Stimulated activated CD4-positive, alpha-beta T cell treated with anti-CD3 and anti-CD28 coated beads, Interleukin-2, amount 100 ng/mL, for 48 hours (primary cell): ENCODE measurements around the gene CDH7.

Source experiments
- DNase-seq, 2 donors: peaks; one replicate each; pipeline ENCODE4 v3.0.0-alpha.2; 2020

Gene CDH7

DNA sequence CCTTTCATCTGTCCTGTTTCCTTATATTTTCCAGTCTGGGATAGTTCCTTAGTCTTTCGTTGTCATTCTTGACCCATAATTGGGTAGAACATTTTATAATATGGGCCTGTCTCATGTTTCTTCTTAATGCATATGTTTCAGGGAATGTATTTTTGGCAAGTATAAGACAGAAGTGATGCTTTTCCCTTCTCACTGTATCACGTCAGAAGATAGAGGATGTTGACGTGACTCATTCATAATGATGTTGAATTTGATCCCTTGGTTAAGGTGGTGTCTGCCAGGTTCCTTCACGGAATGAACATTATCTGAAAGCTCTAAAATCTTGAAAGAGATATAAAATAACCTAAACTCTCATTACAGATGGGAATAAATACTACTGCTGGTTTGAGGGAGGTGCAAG is 18.8 kb downstream of the CDH7 start:
- DNase-seq = no peak

DNA sequence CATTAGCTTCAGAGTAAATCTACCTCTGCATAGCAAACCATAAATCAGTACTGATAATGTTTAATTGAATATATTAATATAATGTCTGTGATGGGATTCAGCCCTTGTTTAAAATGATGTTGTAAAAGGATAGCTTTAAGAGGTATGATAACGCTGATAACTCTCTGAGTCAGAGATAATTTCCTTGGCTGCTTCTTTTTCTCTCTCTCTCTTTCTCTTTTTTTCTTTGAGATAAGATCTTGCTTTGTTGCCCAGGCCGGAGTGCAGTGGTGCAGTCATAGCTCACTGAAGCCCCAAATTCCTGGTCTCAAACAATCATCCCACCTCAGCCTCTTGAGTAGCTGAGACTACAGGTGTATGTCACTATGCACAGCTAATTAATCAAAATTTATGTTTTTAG is 35.7 kb downstream of the CDH7 start:
- DNase-seq = no peak

DNA sequence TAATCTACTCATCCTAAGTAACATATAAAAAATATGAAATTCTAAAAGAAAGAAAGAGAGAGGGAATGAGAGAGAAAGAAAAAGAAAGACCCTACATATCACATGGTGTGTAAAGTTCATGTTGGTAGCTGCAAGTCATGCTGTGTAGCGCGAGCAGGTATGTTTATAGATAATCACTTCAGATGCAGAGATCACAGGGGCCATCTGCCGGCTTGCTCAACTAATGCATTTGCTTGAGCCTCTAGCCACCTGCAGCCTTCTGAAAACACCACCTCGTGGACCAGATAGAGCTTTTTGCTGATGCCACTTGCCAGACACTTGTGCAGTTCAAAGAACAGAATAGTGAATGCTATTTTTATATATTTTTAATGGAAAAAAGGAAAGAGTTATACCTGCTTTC is 37.6 kb downstream of the CDH7 start:
- DNase-seq = no peak

DNA sequence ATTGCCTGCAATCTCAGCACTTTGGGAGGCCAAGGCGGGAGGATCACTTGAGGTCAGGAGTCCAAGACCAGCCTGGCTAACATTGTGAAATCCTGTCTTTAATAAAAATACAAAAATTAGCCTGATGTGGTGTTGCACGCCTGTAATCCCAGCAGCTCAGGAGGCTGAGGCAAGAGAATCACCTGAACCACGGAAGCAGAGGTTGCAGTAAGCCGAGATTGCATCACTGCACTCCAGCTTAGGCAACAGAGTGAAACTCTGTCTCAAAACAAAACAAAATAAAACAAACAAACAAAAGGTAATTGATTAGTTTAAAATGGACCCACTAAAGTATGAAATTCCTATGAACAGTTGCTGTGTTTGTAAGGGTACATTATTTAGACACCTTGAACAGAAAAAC is 39.8 kb downstream of the CDH7 start:
- no peak for DNase-seq

DNA sequence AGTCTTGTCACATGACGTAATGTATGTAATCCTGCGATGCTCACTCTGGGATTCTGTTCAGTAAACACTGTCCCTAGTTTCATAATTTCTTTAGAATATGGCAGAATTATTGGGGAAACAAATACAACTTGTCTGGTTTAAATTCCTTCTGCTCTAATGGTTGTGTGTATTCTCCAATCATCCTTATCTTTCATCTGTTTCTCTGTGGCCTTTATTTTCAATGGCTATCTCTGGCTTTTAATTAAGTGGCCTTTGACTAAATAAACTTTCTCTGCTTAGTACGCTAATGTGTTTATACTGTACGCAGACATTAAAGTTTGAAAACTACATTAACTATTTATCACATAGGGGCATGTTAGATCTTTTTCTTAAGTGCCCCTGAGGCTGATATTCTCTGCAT is 40.9 kb downstream of the CDH7 start:
- DNase-seq = no peak

DNA sequence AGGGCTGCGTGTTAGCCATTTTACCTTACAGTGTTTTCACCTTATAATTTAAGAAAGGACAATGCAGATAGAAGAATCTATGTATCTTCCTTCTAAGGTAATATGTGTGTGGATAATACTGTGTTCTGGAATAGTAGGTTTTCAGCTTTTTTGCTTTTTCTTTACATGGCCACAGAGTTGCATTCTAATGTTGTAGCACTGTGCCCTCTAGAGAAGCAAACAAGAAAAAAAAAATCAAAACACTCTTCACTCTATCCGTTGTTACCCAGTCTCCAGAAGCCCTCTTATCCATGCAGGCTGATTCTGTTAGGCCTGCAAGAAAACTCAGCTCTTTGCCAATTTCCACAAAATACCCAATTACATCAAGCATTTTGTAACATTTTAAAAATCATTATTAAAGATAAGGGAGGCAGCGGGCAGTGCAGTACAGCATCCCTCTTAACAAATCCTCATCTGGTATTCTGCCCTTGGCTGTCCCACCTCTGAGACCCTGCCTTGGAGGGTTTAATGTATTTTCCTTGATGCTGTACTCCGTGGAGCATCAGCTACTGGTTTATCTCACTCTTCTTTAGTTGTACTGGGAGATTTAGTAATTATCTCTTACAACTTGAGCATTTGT is 41.8 kb downstream of the CDH7 start:
- DNase-seq = no peak

DNA sequence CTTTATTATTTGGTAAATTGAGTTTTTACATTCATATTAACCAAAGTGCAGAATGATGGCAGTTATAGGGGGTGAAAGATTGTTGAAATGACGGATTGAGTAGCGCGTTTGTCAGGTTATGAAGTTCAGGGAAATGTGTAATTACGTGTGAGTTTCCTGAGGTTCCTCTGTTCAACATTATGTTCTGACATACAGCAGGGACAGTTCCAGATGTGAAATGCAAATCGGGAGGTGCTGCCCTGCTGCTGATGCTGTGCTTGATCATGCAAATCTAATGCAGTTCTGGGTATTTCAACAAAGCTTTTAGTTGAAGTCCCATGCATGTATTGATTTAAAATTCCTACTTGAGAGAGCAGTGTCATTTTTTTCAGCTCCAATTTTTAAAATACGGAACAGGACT is 57.9 kb downstream of the CDH7 start:
- DNase-seq = no peak

DNA sequence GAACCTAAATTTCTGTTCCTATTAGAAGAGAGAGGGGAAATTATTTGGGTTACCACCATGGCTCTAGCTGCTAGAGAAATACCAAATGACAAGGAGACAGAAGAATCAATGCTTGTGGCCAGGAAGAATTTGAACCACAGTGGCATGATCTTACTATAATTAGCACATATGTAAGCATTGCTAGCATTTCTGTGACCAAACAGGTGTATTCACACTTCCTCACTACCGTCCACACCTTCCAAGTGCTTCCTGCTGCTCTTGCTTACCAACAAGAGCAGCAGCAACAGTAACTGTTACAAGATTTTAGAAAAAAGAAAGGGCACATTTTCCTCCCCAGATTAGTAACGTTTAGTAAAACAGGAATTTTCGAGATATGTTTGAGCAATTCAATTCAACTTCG is 60.5 kb downstream of the CDH7 start:
- DNase-seq = no peak

DNA sequence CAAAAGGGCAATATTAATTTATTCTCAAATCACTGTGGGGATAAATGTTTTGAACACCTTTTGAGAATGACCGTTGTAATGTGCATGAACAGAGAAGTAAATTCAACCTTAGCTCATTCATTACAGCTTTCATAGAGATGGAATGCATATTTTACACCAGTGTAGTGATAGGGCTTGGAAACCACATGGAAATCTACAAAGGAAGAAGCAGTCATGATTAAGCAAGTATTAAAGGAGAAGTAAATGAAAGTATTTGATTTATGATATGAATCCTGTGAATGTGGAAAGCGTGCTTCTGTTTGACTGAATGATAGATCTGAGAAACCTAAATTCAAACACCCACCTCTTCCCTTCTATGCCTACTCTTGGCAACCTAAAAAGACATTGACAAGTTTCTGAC is 64.7 kb downstream of the CDH7 start:
- DNase-seq = no peak

DNA sequence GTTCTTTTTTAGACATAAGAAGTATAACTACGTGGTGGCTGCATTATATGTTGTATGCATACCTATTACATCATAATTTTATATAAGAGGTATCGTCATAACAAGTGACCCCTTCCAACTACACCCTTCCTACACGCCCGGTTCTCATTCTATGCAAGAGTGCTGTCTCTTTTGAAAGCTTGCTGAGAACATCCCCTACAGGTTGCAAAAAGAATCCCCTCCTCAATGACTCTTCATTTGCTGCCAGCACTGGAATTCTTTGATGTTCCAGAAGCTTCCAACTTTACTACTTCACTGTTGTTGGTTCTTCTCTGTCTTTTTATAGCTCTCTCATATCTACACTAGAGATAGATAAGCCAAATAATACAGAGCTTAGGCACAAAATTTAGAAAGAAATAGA is 66.4 kb downstream of the CDH7 start:
- no peak for DNase-seq

DNA sequence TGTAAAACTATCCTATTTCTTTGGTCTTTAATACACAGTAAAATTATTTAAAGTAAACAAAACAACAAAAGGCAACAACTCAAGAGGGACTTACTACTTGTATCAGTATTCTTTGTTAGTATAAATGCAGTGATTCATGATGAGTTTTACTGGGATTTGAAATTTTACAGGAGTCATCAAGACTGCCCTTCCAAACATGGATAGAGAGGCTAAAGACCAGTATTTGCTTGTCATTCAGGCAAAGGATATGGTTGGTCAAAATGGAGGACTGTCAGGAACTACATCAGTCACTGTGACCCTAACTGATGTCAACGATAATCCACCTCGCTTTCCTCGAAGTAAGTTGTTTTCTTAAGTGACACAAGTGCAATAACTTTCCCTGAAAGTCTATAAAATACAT is 71.1 kb downstream of the CDH7 start:
- no peak for DNase-seq

DNA sequence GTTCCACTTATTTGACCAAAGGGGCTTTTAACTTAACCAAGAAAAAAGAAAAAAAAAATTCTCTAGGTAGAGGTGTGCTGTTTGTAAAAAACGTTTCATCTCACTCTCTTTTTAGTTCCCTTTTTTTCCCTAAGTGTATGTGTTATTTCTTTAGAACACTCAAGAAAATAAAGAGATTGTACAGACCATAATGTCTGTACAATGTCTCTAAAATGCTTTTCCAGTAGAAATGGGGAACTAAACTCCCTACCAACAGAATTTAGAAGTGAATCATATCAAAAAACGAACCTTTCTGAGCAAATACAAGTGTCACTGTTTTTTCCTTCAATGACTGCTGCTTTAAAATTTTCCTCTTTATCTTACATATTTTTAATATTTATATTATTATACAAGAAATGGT is 72.0 kb downstream of the CDH7 start:
- no peak for DNase-seq

DNA sequence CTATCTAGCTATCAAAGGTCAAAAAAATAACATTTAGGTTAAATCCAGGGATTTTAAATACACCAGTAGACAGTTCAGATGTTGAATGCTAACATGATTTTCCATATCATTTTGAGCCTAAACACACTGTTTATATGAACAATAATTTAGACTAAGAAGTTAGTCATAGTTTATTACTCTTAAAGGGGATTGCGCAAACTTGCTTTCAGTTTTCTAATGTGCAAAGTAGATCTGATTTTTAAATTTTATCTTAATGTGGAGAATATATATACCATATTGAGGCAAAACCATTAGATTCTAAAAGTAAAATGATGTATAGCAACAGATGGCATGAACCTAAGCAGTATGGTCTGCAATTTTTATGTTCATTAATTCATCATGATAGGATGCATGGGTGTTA is 76.6 kb downstream of the CDH7 start:
- no peak for DNase-seq

DNA sequence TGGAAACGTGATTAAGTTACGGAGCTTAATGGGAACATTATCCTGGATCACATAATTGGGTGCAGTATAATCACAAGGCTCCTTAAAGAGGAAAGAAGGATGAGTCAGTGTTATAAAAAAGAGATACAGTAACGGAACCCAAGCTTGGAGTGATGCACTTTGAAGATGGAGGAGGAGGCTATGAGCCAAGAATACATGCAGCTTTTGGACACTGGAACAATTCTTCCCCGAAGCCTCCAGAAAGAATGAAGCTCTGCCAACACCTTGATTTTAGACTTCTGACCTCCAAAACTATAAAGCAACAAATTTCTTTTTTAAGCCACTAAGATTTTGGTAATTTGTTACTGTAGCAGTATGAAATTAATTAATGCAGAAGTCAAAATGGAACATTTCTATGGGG is 85.1 kb downstream of the CDH7 start:
- DNase-seq = no peak

DNA sequence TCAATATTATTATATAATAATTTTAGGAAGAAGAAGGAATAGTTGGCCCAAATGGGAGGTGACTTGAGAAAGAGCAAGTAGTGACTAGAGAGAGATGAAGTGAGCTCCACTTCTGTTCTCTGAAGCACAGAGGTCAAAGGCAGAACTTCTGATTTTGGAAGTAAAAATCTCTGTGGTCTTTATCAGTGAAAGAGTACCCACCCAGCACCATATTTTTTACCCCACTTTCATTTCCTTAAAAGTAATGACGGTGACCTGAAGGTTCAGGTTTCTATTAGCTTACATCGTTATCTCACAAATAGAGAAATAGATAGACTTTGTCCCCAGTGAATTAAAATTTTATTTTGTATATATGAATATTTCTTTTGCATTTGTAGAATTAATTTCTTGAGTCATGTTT is 95.3 kb downstream of the CDH7 start:
- no peak for DNase-seq

DNA sequence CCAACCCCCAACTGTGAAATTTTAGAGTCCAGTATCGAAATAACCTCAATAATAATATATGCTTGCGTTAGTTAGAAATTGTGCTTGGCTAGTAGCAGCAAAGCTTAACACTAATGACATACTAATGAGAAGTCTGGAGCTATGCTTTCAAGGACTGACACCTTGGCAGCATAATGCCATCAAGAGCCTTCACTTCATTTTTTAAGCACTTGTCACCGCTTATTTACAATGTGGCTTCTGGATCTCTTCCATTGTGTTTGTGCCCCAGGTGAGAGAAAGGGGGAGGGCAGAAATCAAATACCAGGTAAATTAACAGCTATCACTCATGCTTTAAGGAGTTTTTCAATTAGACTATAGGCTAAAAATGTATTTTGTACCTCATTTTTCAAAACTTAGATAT is 101.5 kb downstream of the CDH7 start:
- no peak for DNase-seq

DNA sequence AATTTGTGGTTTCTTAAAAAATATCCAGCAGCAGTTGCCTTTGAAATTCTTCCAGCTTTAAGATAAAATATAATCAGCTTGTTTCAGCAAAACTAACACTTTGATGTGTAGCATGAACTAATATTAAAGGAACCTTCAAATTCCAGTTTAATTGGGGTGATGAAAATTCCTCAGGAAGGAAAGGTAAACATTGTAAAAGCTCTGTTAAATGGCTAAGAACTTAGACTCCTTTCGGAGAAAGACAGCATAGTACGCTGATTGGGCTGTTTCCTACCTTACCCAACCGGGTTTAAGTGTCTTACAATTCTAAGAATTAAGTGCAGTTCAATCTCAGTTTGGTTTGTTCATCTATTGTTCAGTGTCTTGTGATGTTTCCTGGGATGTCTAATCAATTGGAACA is 108.3 kb downstream of the CDH7 start:
- DNase-seq = no peak

DNA sequence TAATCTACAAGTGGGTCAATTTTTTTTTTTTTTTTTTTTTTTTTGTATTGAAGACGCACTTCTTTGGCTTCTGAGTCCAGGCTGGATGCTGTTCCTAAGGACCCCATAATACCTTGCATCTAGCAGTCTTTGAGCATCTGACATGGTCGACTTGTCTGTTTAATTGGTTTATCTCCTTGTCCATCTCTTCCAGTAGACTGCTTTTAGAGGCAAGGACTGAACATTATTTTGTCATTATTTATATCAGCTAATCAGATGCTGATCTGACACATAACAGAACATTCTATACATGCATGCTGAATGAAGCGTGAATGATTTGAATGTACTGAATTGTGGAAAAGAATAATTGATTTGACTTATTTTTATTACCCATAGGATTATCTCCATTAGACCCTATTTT is 118.7 kb downstream of the CDH7 start:
- DNase-seq = no peak

DNA sequence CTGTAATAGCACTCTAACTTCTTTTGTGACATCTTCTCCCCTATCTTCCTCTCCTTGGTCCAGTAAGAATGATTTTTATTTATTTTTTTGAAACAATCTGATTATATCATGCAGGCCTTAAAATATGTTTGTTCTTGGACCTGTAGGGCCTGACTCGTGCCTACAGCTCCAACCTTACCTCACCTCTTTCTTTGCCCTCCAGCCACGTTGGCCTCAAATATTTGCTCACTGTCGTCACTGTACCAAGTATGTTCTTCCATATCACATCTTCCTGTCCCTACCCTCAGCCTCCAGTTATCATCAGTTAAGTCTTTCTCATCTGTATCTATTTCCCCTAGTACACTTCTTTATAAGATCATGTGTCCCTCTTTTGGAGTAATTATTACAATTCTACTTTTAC is 125.5 kb downstream of the CDH7 start:
- DNase-seq = no peak

DNA sequence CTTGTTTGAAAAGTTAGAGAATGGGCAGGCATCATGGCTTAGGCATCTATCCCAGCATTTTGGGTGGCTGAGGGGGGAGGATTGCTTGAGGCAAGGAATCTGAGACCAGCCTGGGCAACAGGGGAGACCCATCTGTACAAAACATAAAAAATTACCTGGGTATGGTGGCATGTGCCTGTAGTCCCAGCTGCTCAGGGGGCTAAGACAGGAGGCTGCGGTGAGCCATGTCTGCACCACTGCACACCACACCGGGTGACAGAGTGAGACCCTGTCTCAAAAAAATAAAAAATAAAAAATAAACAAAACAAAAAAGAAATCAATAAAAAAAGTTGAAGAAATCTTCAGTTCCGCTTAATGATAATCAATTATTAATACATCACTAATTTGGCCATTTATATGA is 146.5 kb downstream of the CDH7 start:
- no peak for DNase-seq

DNA sequence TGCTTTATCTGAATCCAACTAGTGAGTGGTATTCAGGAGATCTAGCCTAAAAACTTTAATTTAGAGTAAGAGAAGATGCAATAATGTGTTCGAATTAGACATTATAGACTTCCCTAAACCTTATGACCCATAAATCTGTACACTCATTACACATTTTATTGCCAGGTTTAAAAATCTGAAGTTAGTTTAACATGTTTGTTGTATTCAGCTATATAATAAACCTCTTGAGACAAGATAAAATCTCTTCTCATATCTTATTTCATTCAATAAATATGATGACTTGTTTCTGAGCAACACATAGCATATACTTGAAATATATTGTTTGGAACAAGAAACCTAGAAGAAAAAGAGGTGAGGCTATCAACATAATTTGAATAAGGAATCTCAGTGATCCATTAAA is 150.7 kb downstream of the CDH7 start:
- DNase-seq = no peak

DNA sequence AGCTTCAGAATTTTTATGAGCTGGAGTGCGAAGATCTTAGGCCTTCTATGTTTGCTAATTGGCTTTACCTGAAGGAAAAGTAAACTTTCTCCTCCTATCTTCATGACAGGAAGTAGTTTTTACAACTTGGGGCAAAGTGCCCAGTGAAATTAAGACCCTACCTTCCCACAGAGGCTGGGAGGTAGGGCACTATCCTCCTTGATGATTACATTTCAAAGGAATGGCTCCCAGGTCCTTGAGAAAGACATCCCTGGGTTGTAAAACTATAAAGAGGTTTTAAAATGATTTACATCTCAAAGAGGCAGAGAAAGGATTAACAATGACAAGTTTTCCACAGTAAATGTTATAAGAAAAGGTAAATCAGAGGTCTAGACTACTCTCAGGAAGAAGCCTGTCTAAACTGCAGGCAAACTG is 155.8 kb downstream of the CDH7 start:
- DNase-seq = no peak

DNA sequence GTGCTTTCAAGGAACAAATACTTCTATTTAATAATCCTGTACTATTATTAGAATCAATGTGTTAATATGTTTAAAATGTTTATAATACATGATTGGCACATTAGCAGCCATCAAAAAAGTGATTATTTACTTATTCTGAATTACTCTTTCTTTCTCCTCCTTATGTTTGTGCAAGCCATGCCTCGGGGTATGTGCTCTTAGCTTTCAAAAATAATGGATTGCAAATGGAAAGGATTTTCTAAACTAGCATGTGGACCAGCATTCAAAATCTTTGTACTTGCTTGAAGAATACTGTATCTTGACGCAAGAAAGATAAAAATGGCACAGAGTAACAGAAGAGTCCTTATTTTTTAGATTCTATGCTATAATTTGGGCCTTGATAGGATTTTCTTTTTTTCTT is 156.5 kb downstream of the CDH7 start:
- no peak for DNase-seq

DNA sequence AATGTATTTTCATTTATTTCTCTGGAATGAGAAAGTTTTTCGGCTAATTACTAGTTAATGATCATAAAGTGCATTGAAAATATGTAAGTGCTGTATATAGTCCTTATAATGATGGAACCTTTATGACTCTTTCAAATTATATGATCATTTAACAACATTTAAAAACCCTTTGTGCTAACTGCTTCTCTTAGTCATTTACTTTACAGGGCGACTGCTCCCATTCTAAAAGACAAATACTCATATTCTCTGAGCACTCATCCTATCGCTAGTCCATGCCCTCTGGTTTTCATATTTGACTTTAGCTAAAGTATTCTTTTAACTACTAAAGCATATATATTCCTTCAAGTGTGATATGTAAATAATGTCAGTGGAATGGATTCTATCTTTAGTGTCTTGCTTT is 168.2 kb downstream of the CDH7 start:
- DNase-seq = no peak

DNA sequence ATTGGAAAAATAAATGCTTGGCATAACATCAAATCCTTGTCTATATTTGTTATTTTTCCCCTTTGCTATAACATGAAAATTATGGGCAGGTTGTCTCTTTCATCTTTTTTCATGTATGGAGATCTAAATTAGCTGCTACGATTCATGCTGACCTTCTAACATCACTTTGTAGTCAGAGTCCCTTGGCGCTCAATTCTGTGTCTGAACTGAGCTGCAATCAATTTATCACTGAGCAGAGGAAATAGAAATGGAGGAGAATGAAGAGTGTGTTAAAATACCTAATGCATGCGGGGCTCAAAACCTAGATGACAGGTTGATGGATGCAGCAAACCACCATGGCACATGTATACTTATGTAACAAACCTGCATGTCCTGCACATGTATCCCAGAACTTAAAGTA is 168.9 kb downstream of the CDH7 start:
- no peak for DNase-seq

DNA sequence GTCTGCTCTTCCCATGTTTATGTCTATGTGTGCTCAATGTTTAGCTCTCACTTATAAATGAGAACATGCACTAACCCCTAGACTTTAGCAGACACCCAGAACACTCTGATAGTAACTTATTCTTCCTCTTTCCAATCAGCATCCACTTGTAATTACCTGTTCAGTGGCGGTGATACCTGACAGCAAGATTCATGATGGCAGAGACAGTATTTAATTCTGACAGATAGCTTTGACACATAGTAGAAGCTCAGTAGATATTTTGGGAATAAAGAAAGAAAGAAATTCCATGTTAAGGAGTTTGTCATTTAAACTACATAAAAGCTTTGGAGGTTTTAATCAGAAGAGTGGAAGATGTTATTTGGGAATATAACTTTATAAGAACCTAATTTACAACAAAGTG is 171.3 kb downstream of the CDH7 start:
- DNase-seq = no peak
